GM12892 (cell line): ENCODE data around the gene TIAM1.

ENCODE experiments used
- POLR2A ChIP-seq: IDR thresholded peaks from 2 replicates; pipeline ENCODE4 v1.6.1; 2011; ENCODE audit warnings: low read depth, low read length, control low read depth
- POLR2AphosphoS5 ChIP-seq: IDR thresholded peaks from 2 replicates; pipeline ENCODE4 v1.6.1; 2011; ENCODE audit warnings: low read depth, low read length, control low read depth
- TAF1 ChIP-seq: IDR thresholded peaks from 2 replicates; pipeline ENCODE4 v1.6.1; 2011; ENCODE audit warnings: low read depth, mild to moderate bottlenecking, control low read depth, low read length, borderline replicate concordance

- TF ChIP-seq POLR2AphosphoS5 (no peak), TAF1 (no peak), POLR2A (no peak)
Measured at GRCh38 chr21:31289702-31290101, 54.4 kb downstream of the TIAM1 start.
